ENCODE measurements around the gene CCBE1.

CCBE1 gene

GRCh38 chr18:59512025-59512755, 185.0 kb downstream of the CCBE1 start:
- H3K9me3 ChIP-seq (ENCODE audit: control insufficient read depth, insufficient read depth, low read length), result no peaks in the 10 kb centered on the region
- no peak for DNase-seq (ENCODE audit: low read depth, low spot score)
- H3K27ac ChIP-seq (ENCODE audit: low read length), result no peak overlapping the region
- H3K27me3 ChIP-seq (ENCODE audit: control insufficient read depth, insufficient read depth, low read length), result no peaks in the 10 kb centered on the region
- WGBS (ENCODE audit: insufficient coverage, insufficient read length), result no CpG with 5 or more reads among the region's 7 CpGs
- no peak overlapping the region for H3K4me3 ChIP-seq (ENCODE audit: low read length)
- no peaks in the 10 kb centered on the region for H3K4me1 ChIP-seq (ENCODE audit: control insufficient read depth, insufficient read depth, low read length)
- H3K36me3 ChIP-seq (ENCODE audit: control insufficient read depth, insufficient read depth, low read length), result no peaks in the 10 kb centered on the region

GRCh38 chr18:59509481-59510442, 187.5 kb downstream of the CCBE1 start:
- H3K9me3 ChIP-seq (ENCODE audit: control insufficient read depth, insufficient read depth, low read length), result no peaks in the 10 kb centered on the region
- DNase-seq (ENCODE audit: low read depth, low spot score), result no peak
- WGBS (ENCODE audit: insufficient coverage, insufficient read length), result no CpG with 5 or more reads among the region's 8 CpGs
- no peaks in the 10 kb centered on the region for H3K36me3 ChIP-seq (ENCODE audit: control insufficient read depth, insufficient read depth, low read length)
- no peak overlapping the region for H3K4me3 ChIP-seq (ENCODE audit: low read length)
- H3K27ac ChIP-seq (ENCODE audit: low read length), result no peak overlapping the region
- no peaks in the 10 kb centered on the region for H3K4me1 ChIP-seq (ENCODE audit: control insufficient read depth, insufficient read depth, low read length)
- H3K27me3 ChIP-seq (ENCODE audit: control insufficient read depth, insufficient read depth, low read length), result no peaks in the 10 kb centered on the region

- H3K4me1 ChIP-seq (ENCODE audit: control insufficient read depth, insufficient read depth, low read length), result 0 out of 2 replicates have a peak, but pooled peaks cover 1% of the 10 kb centered on the region
- H3K27ac ChIP-seq (ENCODE audit: low read length), result no peak overlapping the region
- H3K9me3 ChIP-seq (ENCODE audit: control insufficient read depth, insufficient read depth, low read length), result no peaks in the 10 kb centered on the region
- no peaks in the 10 kb centered on the region for H3K27me3 ChIP-seq (ENCODE audit: control insufficient read depth, insufficient read depth, low read length)
- H3K36me3 ChIP-seq (ENCODE audit: control insufficient read depth, insufficient read depth, low read length), result no peaks in the 10 kb centered on the region
- no peak for DNase-seq (ENCODE audit: low read depth, low spot score)
- H3K4me3 ChIP-seq (ENCODE audit: low read length), result no peak overlapping the region
These were observed 191.9 kb downstream of the CCBE1 start for GRCh38 chr18:59505356-59505755.

GRCh38 chr18:59502274-59503175, 194.7 kb downstream of the CCBE1 start:
- WGBS (ENCODE audit: insufficient coverage, insufficient read length), result no CpG with 5 or more reads among the region's 12 CpGs
- no peak overlapping the region for H3K27ac ChIP-seq (ENCODE audit: low read length)

GRCh38 chr18:59501920-59502273, 195.3 kb downstream of the CCBE1 start:
- H3K4me3 ChIP-seq (ENCODE audit: low read length), result no peak overlapping the region
- H3K9me3 ChIP-seq (ENCODE audit: control insufficient read depth, insufficient read depth, low read length), result no peaks in the 10 kb centered on the region
- no CpG with 5 or more reads among the region's 6 CpGs for WGBS (ENCODE audit: insufficient coverage, insufficient read length)
- DNase-seq (ENCODE audit: low read depth, low spot score), result no peak
- H3K27me3 ChIP-seq (ENCODE audit: control insufficient read depth, insufficient read depth, low read length), result no peaks in the 10 kb centered on the region
- H3K27ac ChIP-seq (ENCODE audit: low read length), result no peak overlapping the region
- H3K36me3 ChIP-seq (ENCODE audit: control insufficient read depth, insufficient read depth, low read length), result no peaks in the 10 kb centered on the region
- H3K4me1 ChIP-seq (ENCODE audit: control insufficient read depth, insufficient read depth, low read length), result 0 out of 2 replicates have a peak, but pooled peaks cover 1% of the 10 kb centered on the region

More at GRCh38 chr18:59502274-59503175, 194.7 kb downstream of the CCBE1 start:
- Histone ChIP-seq H3K4me3 (ENCODE audit: low read length) (no peak overlapping the region), H3K4me1 (ENCODE audit: control insufficient read depth, insufficient read depth, low read length) (0 out of 2 replicates have a peak, but pooled peaks cover 1% of the 10 kb centered on the region), H3K36me3 (ENCODE audit: control insufficient read depth, insufficient read depth, low read length) (no peaks in the 10 kb centered on the region), H3K9me3 (ENCODE audit: control insufficient read depth, insufficient read depth, low read length) (no peaks in the 10 kb centered on the region), H3K27me3 (ENCODE audit: control insufficient read depth, insufficient read depth, low read length) (no peaks in the 10 kb centered on the region)
- no peak for DNase-seq (ENCODE audit: low read depth, low spot score)

- no peaks in the 10 kb centered on the region for H3K9me3 ChIP-seq (ENCODE audit: control insufficient read depth, insufficient read depth, low read length)
- no peaks in the 10 kb centered on the region for H3K27me3 ChIP-seq (ENCODE audit: control insufficient read depth, insufficient read depth, low read length)
- H3K4me1 ChIP-seq (ENCODE audit: control insufficient read depth, insufficient read depth, low read length), result 0 out of 2 replicates have a peak, but pooled peaks cover 1% of the 10 kb centered on the region
- H3K36me3 ChIP-seq (ENCODE audit: control insufficient read depth, insufficient read depth, low read length), result no peaks in the 10 kb centered on the region
- no peak overlapping the region for H3K4me3 ChIP-seq (ENCODE audit: low read length)
- H3K27ac ChIP-seq (ENCODE audit: low read length), result no peak overlapping the region
- DNase-seq (ENCODE audit: low read depth, low spot score), result no peak
These were observed 196.5 kb downstream of the CCBE1 start for GRCh38 chr18:59500765-59501164.

GRCh38 chr18:59498506-59499086, 198.6 kb downstream of the CCBE1 start:
- H3K27me3 ChIP-seq (ENCODE audit: control insufficient read depth, insufficient read depth, low read length), result no peaks in the 10 kb centered on the region
- H3K27ac ChIP-seq (ENCODE audit: low read length), result no peak overlapping the region
- WGBS (ENCODE audit: insufficient coverage, insufficient read length), result no CpG with 5 or more reads among the region's 4 CpGs
- H3K36me3 ChIP-seq (ENCODE audit: control insufficient read depth, insufficient read depth, low read length), result no peaks in the 10 kb centered on the region
- H3K9me3 ChIP-seq (ENCODE audit: control insufficient read depth, insufficient read depth, low read length), result no peaks in the 10 kb centered on the region
- no peak for DNase-seq (ENCODE audit: low read depth, low spot score)
- H3K4me1 ChIP-seq (ENCODE audit: control insufficient read depth, insufficient read depth, low read length), result 0 out of 2 replicates have a peak, but pooled peaks cover 1% of the 10 kb centered on the region
- H3K4me3 ChIP-seq (ENCODE audit: low read length), result no peak overlapping the region

GRCh38 chr18:59492756-59493421, 204.3 kb downstream of the CCBE1 start:
- no peak for DNase-seq (ENCODE audit: low read depth, low spot score)
- H3K4me1 ChIP-seq (ENCODE audit: control insufficient read depth, insufficient read depth, low read length), result no peaks in the 10 kb centered on the region
- H3K36me3 ChIP-seq (ENCODE audit: control insufficient read depth, insufficient read depth, low read length), result no peaks in the 10 kb centered on the region
- H3K27ac ChIP-seq (ENCODE audit: low read length), result no peak overlapping the region
- no CpG with 5 or more reads among the region's 4 CpGs for WGBS (ENCODE audit: insufficient coverage, insufficient read length)
- no peaks in the 10 kb centered on the region for H3K9me3 ChIP-seq (ENCODE audit: control insufficient read depth, insufficient read depth, low read length)
- no peak overlapping the region for H3K4me3 ChIP-seq (ENCODE audit: low read length)
- no peaks in the 10 kb centered on the region for H3K27me3 ChIP-seq (ENCODE audit: control insufficient read depth, insufficient read depth, low read length)

GRCh38 chr18:59488899-59489298, 208.3 kb downstream of the CCBE1 start:
- no peak overlapping the region for H3K27ac ChIP-seq (ENCODE audit: low read length)
- DNase-seq (ENCODE audit: low read depth, low spot score), result no peak
- no CpG with 5 or more reads among the region's 2 CpGs for WGBS (ENCODE audit: insufficient coverage, insufficient read length)

More at GRCh38 chr18:59488899-59489298, 208.3 kb downstream of the CCBE1 start:
- H3K27me3 ChIP-seq (ENCODE audit: control insufficient read depth, insufficient read depth, low read length), result no peaks in the 10 kb centered on the region
- no peak overlapping the region for H3K4me3 ChIP-seq (ENCODE audit: low read length)
- H3K9me3 ChIP-seq (ENCODE audit: control insufficient read depth, insufficient read depth, low read length), result no peaks in the 10 kb centered on the region
- H3K4me1 ChIP-seq (ENCODE audit: control insufficient read depth, insufficient read depth, low read length), result no peaks in the 10 kb centered on the region
- no peaks in the 10 kb centered on the region for H3K36me3 ChIP-seq (ENCODE audit: control insufficient read depth, insufficient read depth, low read length)
